ENCODE results near the gene USP34. TPM values are rescaled to one million over a fixed set of nuclear protein-coding genes. Genes with fewer than 3 reads are reported as not detected.

The USP34 gene
- total and polyA plus RNA-seq, 2 of the 4 experiments (the other 2 are of a cell fraction) = 34.7 to 128 TPM

GRCh38 chr2:61368687-61369665 is 101.9 kb downstream of the USP34 start:
- Histone ChIP-seq H3K18ac (ENCODE audit: low read depth, low read length) (no peak overlapping the region), H3K14ac (replicated peaks; ENCODE audit: low read depth, low read length) (no peak overlapping the region), H3K4me3 (ENCODE audit: insufficient read depth, low read depth, low read length) (no peak overlapping the region), H3K4me1 (ENCODE audit: control insufficient read depth, insufficient read depth, low read length) (peaks cover 1% of the 10 kb centered on the region; the same call in 1 of the 2 replicates), H2AK5ac (ENCODE audit: low read depth, low read length) (no peak overlapping the region), H3K27ac (ENCODE audit: insufficient read depth, low read length) (no peak overlapping the region), H2BK120ac (ENCODE audit: low read depth, low read length) (no peak overlapping the region), H2BK20ac (ENCODE audit: low read depth, low read length) (no peak overlapping the region), H3K9me1 (ENCODE audit: insufficient read depth, low read length) (peaks cover 5% of the 10 kb centered on the region; the same call in 1 of the 2 replicates), H3K9me3 (ENCODE audit: control insufficient read depth, insufficient read depth, low read length) (no peaks in the 10 kb centered on the region), H2AFZ (replicated peaks; ENCODE audit: low read length, poor library complexity) (no peak overlapping the region), H4K91ac (ENCODE audit: insufficient read depth, low read depth, low read length) (no peak overlapping the region), H3K36me3 (ENCODE audit: control insufficient read depth, insufficient read depth, low read length) (peaks cover 23% of the 10 kb centered on the region), H2AK9ac (replicated peaks; ENCODE audit: low read depth, low read length, poor library complexity) (no peak overlapping the region), H4K8ac (ENCODE audit: low read depth in 2 of 2, low read length in 2 of 2) (no peak overlapping the region), H3K4ac (ENCODE audit: low read depth, low read length) (no peak overlapping the region), H3K9ac (ENCODE audit: low read depth, low read length) (no peak overlapping the region), H2BK5ac (ENCODE audit: low read depth, low read length, poor library complexity, severe bottlenecking) (no peak overlapping the region), H3K23ac (ENCODE audit: low read depth, low read length) (no peak overlapping the region), H2BK15ac (ENCODE audit: low read depth, low read length) (no peak overlapping the region), H4K20me1 (ENCODE audit: insufficient read depth, low read length) (peaks cover 7% of the 10 kb centered on the region; the same call in 1 of the 2 replicates), H3K4me2 (ENCODE audit: low read depth, low read length) (no peak overlapping the region), H3K56ac (ENCODE audit: extremely low read depth, insufficient read depth, low read length) (no peak overlapping the region), H4K5ac (ENCODE audit: low read depth, low read length) (no peak overlapping the region), H3K79me1 (ENCODE audit: low read depth in 1 of 2, low read length in 2 of 2) (peaks cover 27 to 49% of the 10 kb centered on the region in 2 experiments), H3K27me3 (ENCODE audit: control insufficient read depth, insufficient read depth, low read length) (no peaks in the 10 kb centered on the region)
- intact Hi-C loops (cut with micrococcal nuclease) (no loop called here), in situ Hi-C loops (cut with MboI; ENCODE audit: low sequenced_read_pairs) (no loop called here), dilution Hi-C loops (cut with HindIII; ENCODE audit: low sequenced_read_pairs, unreplicated experiment) (no loop called here)
- WGBS, 2 experiments (ENCODE audit: extremely low coverage in 2 of 2, insufficient read length in 1 of 2) = 100% methylated on average over 1 of the region's 14 CpGs; no CpG with 5 or more reads in 1 of the 2 experiments
- no peak for DNase-seq
- ATAC-seq (ENCODE audit: low read depth) = no peak
- POLR2A ChIA-PET (ENCODE audit: unreplicated experiment) = no interaction called here
- CTCF ChIA-PET = no interaction called here
- no TSS peak for BruUV-seq (replicated peaks)
- TF ChIP-seq MAZ (IDR thresholded peaks at IDR 0.05; ENCODE audit: borderline replicate concordance, low read depth, low read length) (no peak), MXI1 (IDR thresholded peaks at IDR 0.05; ENCODE audit: borderline replicate concordance, low read depth, low read length) (no peak), RFX5 (IDR thresholded peaks at IDR 0.05; ENCODE audit: low read depth, low read length) (no peak), MAFK (IDR thresholded peaks at IDR 0.05; ENCODE audit: low read depth, low read length) (no peak), RCOR1 (IDR thresholded peaks at IDR 0.05; ENCODE audit: insufficient replicate concordance, low read length) (no peak), CHD1 (IDR thresholded peaks at IDR 0.05; ENCODE audit: low read depth, low read length) (no peak), BHLHE40 (IDR thresholded peaks at IDR 0.05; ENCODE audit: low read depth, low read length) (no peak), SMC3 (IDR thresholded peaks at IDR 0.05; ENCODE audit: low read depth, low read length) (no peak), NFE2L2 (IDR thresholded peaks at IDR 0.05; ENCODE audit: low read depth, low read length) (no peak), CEBPB (IDR thresholded peaks at IDR 0.05; ENCODE audit: low read depth, low read length) (no peak)
- TF ChIP-seq, protein P1, sequence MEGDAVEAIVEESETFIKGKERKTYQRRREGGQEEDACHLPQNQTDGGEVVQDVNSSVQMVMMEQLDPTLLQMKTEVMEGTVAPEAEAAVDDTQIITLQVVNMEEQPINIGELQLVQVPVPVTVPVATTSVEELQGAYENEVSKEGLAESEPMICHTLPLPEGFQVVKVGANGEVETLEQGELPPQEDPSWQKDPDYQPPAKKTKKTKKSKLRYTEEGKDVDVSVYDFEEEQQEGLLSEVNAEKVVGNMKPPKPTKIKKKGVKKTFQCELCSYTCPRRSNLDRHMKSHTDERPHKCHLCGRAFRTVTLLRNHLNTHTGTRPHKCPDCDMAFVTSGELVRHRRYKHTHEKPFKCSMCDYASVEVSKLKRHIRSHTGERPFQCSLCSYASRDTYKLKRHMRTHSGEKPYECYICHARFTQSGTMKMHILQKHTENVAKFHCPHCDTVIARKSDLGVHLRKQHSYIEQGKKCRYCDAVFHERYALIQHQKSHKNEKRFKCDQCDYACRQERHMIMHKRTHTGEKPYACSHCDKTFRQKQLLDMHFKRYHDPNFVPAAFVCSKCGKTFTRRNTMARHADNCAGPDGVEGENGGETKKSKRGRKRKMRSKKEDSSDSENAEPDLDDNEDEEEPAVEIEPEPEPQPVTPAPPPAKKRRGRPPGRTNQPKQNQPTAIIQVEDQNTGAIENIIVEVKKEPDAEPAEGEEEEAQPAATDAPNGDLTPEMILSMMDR (conservative IDR thresholded peaks at IDR 0.05; ENCODE audit: low read depth, low read length) = no peak
- TF ChIP-seq, protein P2, sequence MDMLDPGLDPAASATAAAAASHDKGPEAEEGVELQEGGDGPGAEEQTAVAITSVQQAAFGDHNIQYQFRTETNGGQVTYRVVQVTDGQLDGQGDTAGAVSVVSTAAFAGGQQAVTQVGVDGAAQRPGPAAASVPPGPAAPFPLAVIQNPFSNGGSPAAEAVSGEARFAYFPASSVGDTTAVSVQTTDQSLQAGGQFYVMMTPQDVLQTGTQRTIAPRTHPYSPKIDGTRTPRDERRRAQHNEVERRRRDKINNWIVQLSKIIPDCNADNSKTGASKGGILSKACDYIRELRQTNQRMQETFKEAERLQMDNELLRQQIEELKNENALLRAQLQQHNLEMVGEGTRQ (IDR thresholded peaks at IDR 0.05; ENCODE audit: low read depth, low read length) = no peak

Measured in IMR-90 (cell line).